Kidney (tissue), 14 donors: ENCODE data around the gene DPP10. TPM values are rescaled to one million over a fixed set of nuclear protein-coding genes. Genes with fewer than 3 reads are reported as not detected.

ENCODE experiments used
- DNase-seq, 5 donors: peaks; one replicate each; pipeline ENCODE4 v3.0.0-alpha.2; 2013 to 2020
- FAIRE-seq: peaks from 2 replicates; lab custom pipeline; 2012; peaks lifted over from hg19 to GRCh38; lab: Jason Lieb, UNC
- H3K27ac ChIP-seq, 2 donors: one replicate each; pipeline ENCODE4 v1.7.0; 2013; ENCODE audit warnings: low read depth in 2 of 2, low read length in 2 of 2, inconsistent platforms in 1 of 2
- H3K27me3 ChIP-seq: one replicate; pipeline ENCODE4 v1.7.1; 2013; ENCODE audit warnings: low read length, inconsistent platforms; ENCODE audit not compliant: control insufficient read depth, insufficient read depth
- H3K36me3 ChIP-seq, 3 donors: one replicate each; pipeline versions ENCODE4 v1.7.0 to v1.7.1; 2013; ENCODE audit warnings: low read length in 3 of 3, control low read depth in 1 of 3, inconsistent platforms in 1 of 3; ENCODE audit not compliant: insufficient read depth in 3 of 3, control insufficient read depth in 2 of 3
- H3K4me1 ChIP-seq, 3 donors: one replicate each; pipeline versions ENCODE4 v1.7.0 to v1.7.1; 2013; ENCODE audit warnings: low read length in 3 of 3, inconsistent platforms in 1 of 3, low read depth in 1 of 3; ENCODE audit not compliant: control insufficient read depth in 2 of 3, insufficient read depth in 2 of 3
- H3K4me3 ChIP-seq, 3 donors: one replicate each; pipeline versions ENCODE4 v1.7.0 to v1.8.1; 2013; ENCODE audit warnings: low read length in 3 of 3, control low read depth in 1 of 3, inconsistent platforms in 1 of 3
- H3K9ac ChIP-seq, 3 donors: one replicate each; pipeline versions ENCODE4 v1.7.0 to v1.7.1; 2013; ENCODE audit warnings: low read length in 3 of 3, control low read depth in 1 of 3, inconsistent platforms in 1 of 3
- H3K9me3 ChIP-seq, 3 donors: one replicate each; pipeline versions ENCODE4 v1.7.0 to v1.7.1; 2013; ENCODE audit warnings: low read length in 3 of 3, control low read depth in 1 of 3, inconsistent platforms in 1 of 3; ENCODE audit not compliant: control insufficient read depth in 2 of 3, insufficient read depth in 1 of 3
- intact Hi-C: fragments of 100-400 bp; cut with DNase I; formaldehyde crosslinking; loops from one replicate; pipeline ENCODE4 v1.11.1; 2022
- polyA plus RNA-seq: library from polyadenylated mRNA; stranded (reverse); fragments of 350-450 nt; fragmentation: Illumina TruSeq; extraction: RNeasy Lipid Tissue Mini Kit (QIAGEN cat#74804); gene quantifications from one replicate; pipeline ENCODE4 v1.2.3, GENCODE V29; 2014; ENCODE audit warnings: low read depth, low replicate concordance; ENCODE audit not compliant: insufficient read depth
- total RNA-seq: library from RNA; stranded (reverse); fragmentation: NEBNext Ultra II Directional; extraction: Animal tissue kit (Norgen Biotek cat#: 25700); gene quantifications from one replicate; pipeline ENCODE4 v1.2.1, GENCODE V29; 2021
- TF ChIP-seq, protein P1 (sequence below): IDR thresholded peaks from 3 replicates; pipeline ENCODE4 v1.5.1; 2012; ENCODE audit warnings: mild to moderate bottlenecking, moderate library complexity, borderline replicate concordance; ENCODE audit not compliant: insufficient read depth; ENCODE audit errors: extremely low read depth
- donor health status: control.
- donor health status: control.
- donor health status: control.
- donor health status: control.
- donor health status: control.
- donor health status: DM: yes; HTN: yes; CAD: no.
- donor health status: Normal renal cell carcinoma (clear cell type).

DPP10 gene
- total and polyA plus RNA-seq, 2 donors from 2014 or later = 0.67 TPM; not detected in 1

DNA sequence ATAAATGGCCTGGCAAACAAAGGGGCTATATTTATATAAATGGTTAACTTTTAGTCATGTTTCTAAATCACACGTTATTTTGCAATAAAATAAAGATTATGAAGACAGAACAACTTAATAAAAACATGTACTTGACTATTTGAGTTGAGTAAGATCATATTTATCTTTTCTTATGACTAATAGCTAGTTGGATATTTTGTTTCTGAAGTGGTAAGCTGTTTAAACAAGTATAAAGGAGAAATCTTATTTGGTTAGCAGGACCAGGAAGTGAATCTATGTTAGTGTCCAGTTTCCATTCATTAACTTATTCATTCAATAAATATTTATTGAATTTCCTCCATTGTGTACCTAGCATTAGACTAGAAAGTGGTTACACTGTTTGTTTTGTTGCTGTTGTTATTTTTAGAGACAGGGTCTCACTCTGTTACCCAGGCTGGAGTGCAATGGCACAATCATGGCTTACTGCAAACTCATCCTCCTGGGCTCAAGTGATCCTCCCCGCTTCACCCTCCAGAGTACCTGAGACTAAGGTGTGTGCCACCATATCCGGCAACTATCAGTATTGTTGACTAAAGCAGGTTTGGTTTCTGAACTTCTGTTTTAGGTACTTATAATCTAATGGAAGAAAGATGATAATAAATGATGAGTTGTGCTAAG is 312.6 kb downstream of the DPP10 start:
- Histone ChIP-seq H3K4me3 (no peak overlapping the region), H3K27ac (no peak overlapping the region), H3K4me1 (no peaks in the 10 kb centered on the region), H3K9ac (no peak overlapping the region), H3K36me3 (no peaks in the 10 kb centered on the region), H3K9me3 (no peaks in the 10 kb centered on the region), H3K27me3 (no peaks in the 10 kb centered on the region)
- FAIRE-seq (no peak), DNase-seq (no peak)
- intact Hi-C loops = no loop called here
- TF ChIP-seq, protein P1, sequence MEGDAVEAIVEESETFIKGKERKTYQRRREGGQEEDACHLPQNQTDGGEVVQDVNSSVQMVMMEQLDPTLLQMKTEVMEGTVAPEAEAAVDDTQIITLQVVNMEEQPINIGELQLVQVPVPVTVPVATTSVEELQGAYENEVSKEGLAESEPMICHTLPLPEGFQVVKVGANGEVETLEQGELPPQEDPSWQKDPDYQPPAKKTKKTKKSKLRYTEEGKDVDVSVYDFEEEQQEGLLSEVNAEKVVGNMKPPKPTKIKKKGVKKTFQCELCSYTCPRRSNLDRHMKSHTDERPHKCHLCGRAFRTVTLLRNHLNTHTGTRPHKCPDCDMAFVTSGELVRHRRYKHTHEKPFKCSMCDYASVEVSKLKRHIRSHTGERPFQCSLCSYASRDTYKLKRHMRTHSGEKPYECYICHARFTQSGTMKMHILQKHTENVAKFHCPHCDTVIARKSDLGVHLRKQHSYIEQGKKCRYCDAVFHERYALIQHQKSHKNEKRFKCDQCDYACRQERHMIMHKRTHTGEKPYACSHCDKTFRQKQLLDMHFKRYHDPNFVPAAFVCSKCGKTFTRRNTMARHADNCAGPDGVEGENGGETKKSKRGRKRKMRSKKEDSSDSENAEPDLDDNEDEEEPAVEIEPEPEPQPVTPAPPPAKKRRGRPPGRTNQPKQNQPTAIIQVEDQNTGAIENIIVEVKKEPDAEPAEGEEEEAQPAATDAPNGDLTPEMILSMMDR = no peak

DNA sequence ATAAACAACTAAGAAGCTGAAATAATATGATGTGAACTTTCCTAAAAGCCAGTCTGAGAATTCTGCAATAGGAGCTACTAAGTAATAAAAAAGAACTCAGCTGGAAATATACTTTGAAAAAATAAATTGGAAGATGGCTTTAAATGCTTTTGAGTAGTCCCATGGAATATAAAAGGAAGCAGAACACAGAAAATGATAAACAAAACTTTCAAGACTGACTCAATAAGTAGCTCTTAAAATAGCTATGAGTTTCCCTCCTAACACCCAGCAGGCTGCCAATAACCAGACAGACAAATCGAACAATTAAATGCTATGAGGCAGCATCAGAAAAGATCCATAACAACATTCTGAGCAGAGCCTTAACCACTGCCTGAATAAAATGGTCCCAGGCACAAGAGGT is 319.9 kb downstream of the DPP10 start:
- TF ChIP-seq, protein P1 = no peak
- H3K4me3 ChIP-seq = no peak overlapping the region
- no peak overlapping the region for H3K27ac ChIP-seq
- H3K9ac ChIP-seq = no peak overlapping the region
- FAIRE-seq (no peak), DNase-seq (no peak)
- intact Hi-C loops = no loop called here
- no peaks in the 10 kb centered on the region for H3K36me3 ChIP-seq
- H3K9me3 ChIP-seq = no peaks in the 10 kb centered on the region
- no peaks in the 10 kb centered on the region for H3K4me1 ChIP-seq
- no peaks in the 10 kb centered on the region for H3K27me3 ChIP-seq

DNA sequence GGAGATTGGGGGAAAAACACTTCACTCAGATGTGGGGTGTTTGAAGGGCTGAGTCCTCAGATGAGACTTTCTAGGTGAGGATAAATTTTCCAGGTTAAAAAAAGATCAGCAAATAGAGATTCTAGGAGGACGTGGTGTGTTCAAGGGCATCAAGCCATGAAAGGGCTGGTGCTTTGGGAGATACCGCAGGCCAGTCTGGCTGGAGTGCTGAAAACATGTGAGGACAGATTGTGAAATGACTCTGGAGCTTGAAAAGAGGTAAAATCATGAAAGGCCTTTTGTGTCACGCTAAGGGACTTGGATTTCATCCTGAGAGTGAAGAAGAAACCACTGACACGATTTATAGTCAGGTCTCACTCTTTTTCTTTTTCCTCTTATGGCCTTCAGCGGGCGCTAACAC is 320.5 kb downstream of the DPP10 start:
- intact Hi-C loops = no loop called here
- no peak overlapping the region for H3K4me3 ChIP-seq

More for the DNA sequence above, 320.5 kb downstream of the DPP10 start:
- no peaks in the 10 kb centered on the region for H3K4me1 ChIP-seq
- H3K27me3 ChIP-seq = no peaks in the 10 kb centered on the region
- no peaks in the 10 kb centered on the region for H3K9me3 ChIP-seq
- TF ChIP-seq, protein P1 = no peak
- FAIRE-seq (no peak), DNase-seq (no peak)
- H3K27ac ChIP-seq = no peak overlapping the region
- no peaks in the 10 kb centered on the region for H3K36me3 ChIP-seq
- no peak overlapping the region for H3K9ac ChIP-seq
